ENCODE data around the gene CACNG5. TPM values are rescaled to one million over a fixed set of nuclear protein-coding genes. Genes with fewer than 3 reads are reported as not detected.

CACNG5 gene
- total and polyA plus RNA-seq, 2 experiments from 2014 or later: 1.8 to 3.3 TPM

GRCh38 chr17:66918896-66919295, 84.0 kb downstream of the CACNG5 start (continued):
- no peak for TF ChIP-seq ETS1 (IDR thresholded peaks at IDR 0.05)
- no peak for TF ChIP-seq REST (IDR thresholded peaks at IDR 0.05; ENCODE audit: unreplicated experiment)
- no peak for TF ChIP-seq STAT1 (IDR thresholded peaks at IDR 0.05; ENCODE audit: unreplicated experiment)
- TF ChIP-seq NANOG (IDR thresholded peaks at IDR 0.05; ENCODE audit: borderline replicate concordance): no peak
- TF ChIP-seq CTCF (conservative IDR thresholded peaks at IDR 0.05; ENCODE audit: low read depth in 2 of 2): no peak
- TF ChIP-seq EZH2phosphoT487 (IDR thresholded peaks at IDR 0.05; ENCODE audit: unreplicated experiment): no peak
- TF ChIP-seq ZNF331 (CRISPR knock-in tag; IDR thresholded peaks at IDR 0.05; ENCODE audit: low read depth): no peak
- no peak for TF ChIP-seq EZH2 (IDR thresholded peaks at IDR 0.05; ENCODE audit: low read depth, unreplicated experiment)
- no peak for TF ChIP-seq ZNF114 (CRISPR knock-in tag; IDR thresholded peaks at IDR 0.05)

- Histone ChIP-seq H3K36me3 (ENCODE audit: insufficient read depth) (no peaks in the 10 kb centered on the region), H3K27me3 (ENCODE audit: insufficient read depth) (no peaks in the 10 kb centered on the region), H3K79me2 (replicated peaks; ENCODE audit: insufficient read depth) (no peaks in the 10 kb centered on the region), H3K9me2 (ENCODE audit: insufficient read depth) (no peaks in the 10 kb centered on the region), H3K4me1 (ENCODE audit: insufficient read depth) (no peaks in the 10 kb centered on the region), H3K4me3 (no peak overlapping the region), H4K20me1 (replicated peaks; ENCODE audit: insufficient read depth) (no peaks in the 10 kb centered on the region), H3K27ac (ENCODE audit: low read depth) (no peak overlapping the region), H3K4me2 (no peak overlapping the region), H2AFZ (no peak overlapping the region), H3F3A (replicated peaks; ENCODE audit: low read depth) (no peaks in the 10 kb centered on the region)
- no peaks in the 10 kb centered on the region for H3K36me3 Mint-ChIP-seq (ENCODE audit: low read depth)
- H3K4me3 Mint-ChIP-seq: no peak overlapping the region
- H3K27ac Mint-ChIP-seq: no peak overlapping the region
- H3K4me1 Mint-ChIP-seq: no peaks in the 10 kb centered on the region; the same call in 2 of the 3 replicates
- H3K9me3 Mint-ChIP-seq: peaks cover 6% of the 10 kb centered on the region; the same call in 2 of the 3 replicates
- H3K27me3 Mint-ChIP-seq (ENCODE audit: insufficient read depth, low read depth, poor library complexity): peaks cover 5% of the 10 kb centered on the region
- DNase-seq (ENCODE audit: low spot score) (no peak), ATAC-seq (no peak)
- TF ChIP-seq ZNF331 (CRISPR knock-in tag; IDR thresholded peaks at IDR 0.05; ENCODE audit: low read depth) (no peak), NANOG (IDR thresholded peaks at IDR 0.05; ENCODE audit: borderline replicate concordance) (no peak), POLR2AphosphoS5 (IDR thresholded peaks at IDR 0.05; ENCODE audit: low read depth) (no peak), JUNB (IDR thresholded peaks at IDR 0.05; ENCODE audit: unreplicated experiment) (no peak), EZH2phosphoT487 (IDR thresholded peaks at IDR 0.05; ENCODE audit: unreplicated experiment) (no peak)
Observed at GRCh38 chr17:66920435-66920834, 85.5 kb downstream of the CACNG5 start.

Measured in GM23338 (cell line).